ENCODE results near the gene HEPACAM2. TPM values are rescaled to one million over a fixed set of nuclear protein-coding genes. Genes with fewer than 3 reads are reported as not detected.

HEPACAM2 gene
- total and polyA plus RNA-seq, 2 of the 4 experiments (the other 2 are of a cell fraction), result under 0.01 to 0.05 TPM

DNA sequence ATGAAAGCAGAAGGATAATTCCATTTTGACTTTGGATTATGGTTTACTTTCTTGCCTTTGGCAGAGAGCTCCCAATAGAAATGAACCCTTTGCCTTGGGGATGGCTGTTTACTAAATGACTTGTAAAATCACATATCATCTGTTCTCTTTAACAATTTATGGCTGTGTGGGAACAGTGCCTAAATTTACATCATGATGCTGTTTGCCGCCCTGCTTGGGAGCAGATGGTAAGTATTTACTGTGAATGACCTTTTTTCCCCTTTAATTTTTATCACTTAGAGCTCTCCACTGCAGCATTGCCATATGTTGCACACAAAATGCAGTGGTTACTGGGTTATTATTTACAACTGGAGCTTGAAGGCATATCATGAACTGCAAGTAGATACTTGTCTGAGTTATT, 13.4 kb downstream of the HEPACAM2 start:
- Histone ChIP-seq H3K27ac (ENCODE audit: insufficient read depth, low read length) (no peak overlapping the region), H3K18ac (ENCODE audit: low read depth, low read length) (no peak overlapping the region), H3K4me1 (ENCODE audit: control insufficient read depth, insufficient read depth, low read length) (no peaks in the 10 kb centered on the region), H2BK20ac (ENCODE audit: low read depth, low read length) (no peak overlapping the region), H3K23ac (ENCODE audit: low read depth, low read length) (no peak overlapping the region), H3K14ac (replicated peaks; ENCODE audit: low read depth, low read length) (no peak overlapping the region), H2BK15ac (ENCODE audit: low read depth, low read length) (no peak overlapping the region), H2AK9ac (replicated peaks; ENCODE audit: low read depth, low read length, poor library complexity) (no peak overlapping the region), H4K8ac (ENCODE audit: low read depth in 2 of 2, low read length in 2 of 2) (no peak overlapping the region), H3K56ac (ENCODE audit: extremely low read depth, insufficient read depth, low read length) (no peak overlapping the region), H4K20me1 (ENCODE audit: insufficient read depth, low read length) (no peaks in the 10 kb centered on the region), H4K5ac (ENCODE audit: low read depth, low read length) (no peak overlapping the region), H3K9me1 (ENCODE audit: insufficient read depth, low read length) (no peaks in the 10 kb centered on the region), H3K9ac (ENCODE audit: low read depth, low read length) (no peak overlapping the region), H2BK120ac (ENCODE audit: low read depth, low read length) (no peak overlapping the region), H3K4me3 (ENCODE audit: insufficient read depth, low read depth, low read length) (no peak overlapping the region), H3K36me3 (ENCODE audit: control insufficient read depth, insufficient read depth, low read length) (no peaks in the 10 kb centered on the region), H4K91ac (ENCODE audit: insufficient read depth, low read depth, low read length) (no peak overlapping the region), H2BK5ac (ENCODE audit: low read depth, low read length, poor library complexity, severe bottlenecking) (no peak overlapping the region), H2AK5ac (ENCODE audit: low read depth, low read length) (no peak overlapping the region), H3K4ac (ENCODE audit: low read depth, low read length) (no peak overlapping the region), H3K9me3 (ENCODE audit: control insufficient read depth, insufficient read depth, low read length) (no peaks in the 10 kb centered on the region), H3K79me1 (ENCODE audit: low read depth in 1 of 2, low read length in 2 of 2) (no peaks in the 10 kb centered on the region), H3K27me3 (ENCODE audit: control insufficient read depth, insufficient read depth, low read length) (peaks cover 14% of the 10 kb centered on the region), H3K4me2 (ENCODE audit: low read depth, low read length) (no peak overlapping the region), H2AFZ (replicated peaks; ENCODE audit: low read length, poor library complexity) (no peak overlapping the region)
- BruUV-seq (replicated peaks), result no TSS peak
- no peak for DNase-seq
- ChIA-PET CTCF (no interaction called here), POLR2A (ENCODE audit: unreplicated experiment) (no interaction called here)
- ATAC-seq (ENCODE audit: low read depth), result no peak
- TF ChIP-seq MAFK (IDR thresholded peaks at IDR 0.05; ENCODE audit: low read depth, low read length), result no peak
- no peak for TF ChIP-seq SMC3 (IDR thresholded peaks at IDR 0.05; ENCODE audit: low read depth, low read length)
- no peak for TF ChIP-seq MXI1 (IDR thresholded peaks at IDR 0.05; ENCODE audit: borderline replicate concordance, low read depth, low read length)
- TF ChIP-seq RFX5 (IDR thresholded peaks at IDR 0.05; ENCODE audit: low read depth, low read length), result no peak
- no peak for TF ChIP-seq CEBPB (IDR thresholded peaks at IDR 0.05; ENCODE audit: low read depth, low read length)
- no peak for TF ChIP-seq CHD1 (IDR thresholded peaks at IDR 0.05; ENCODE audit: low read depth, low read length)
- TF ChIP-seq, protein P1, sequence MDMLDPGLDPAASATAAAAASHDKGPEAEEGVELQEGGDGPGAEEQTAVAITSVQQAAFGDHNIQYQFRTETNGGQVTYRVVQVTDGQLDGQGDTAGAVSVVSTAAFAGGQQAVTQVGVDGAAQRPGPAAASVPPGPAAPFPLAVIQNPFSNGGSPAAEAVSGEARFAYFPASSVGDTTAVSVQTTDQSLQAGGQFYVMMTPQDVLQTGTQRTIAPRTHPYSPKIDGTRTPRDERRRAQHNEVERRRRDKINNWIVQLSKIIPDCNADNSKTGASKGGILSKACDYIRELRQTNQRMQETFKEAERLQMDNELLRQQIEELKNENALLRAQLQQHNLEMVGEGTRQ (IDR thresholded peaks at IDR 0.05; ENCODE audit: low read depth, low read length), result no peak
- TF ChIP-seq RAD21 (IDR thresholded peaks at IDR 0.05; ENCODE audit: low read length), result no peak
- TF ChIP-seq, protein P2, sequence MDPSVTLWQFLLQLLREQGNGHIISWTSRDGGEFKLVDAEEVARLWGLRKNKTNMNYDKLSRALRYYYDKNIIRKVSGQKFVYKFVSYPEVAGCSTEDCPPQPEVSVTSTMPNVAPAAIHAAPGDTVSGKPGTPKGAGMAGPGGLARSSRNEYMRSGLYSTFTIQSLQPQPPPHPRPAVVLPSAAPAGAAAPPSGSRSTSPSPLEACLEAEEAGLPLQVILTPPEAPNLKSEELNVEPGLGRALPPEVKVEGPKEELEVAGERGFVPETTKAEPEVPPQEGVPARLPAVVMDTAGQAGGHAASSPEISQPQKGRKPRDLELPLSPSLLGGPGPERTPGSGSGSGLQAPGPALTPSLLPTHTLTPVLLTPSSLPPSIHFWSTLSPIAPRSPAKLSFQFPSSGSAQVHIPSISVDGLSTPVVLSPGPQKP (IDR thresholded peaks at IDR 0.05; ENCODE audit: borderline replicate concordance, low read depth, low read length), result no peak
- no peak for TF ChIP-seq BHLHE40 (IDR thresholded peaks at IDR 0.05; ENCODE audit: low read depth, low read length)
- TF ChIP-seq RCOR1 (IDR thresholded peaks at IDR 0.05; ENCODE audit: insufficient replicate concordance, low read length), result no peak
- no peak for TF ChIP-seq NFE2L2 (IDR thresholded peaks at IDR 0.05; ENCODE audit: low read depth, low read length)
- no peak for TF ChIP-seq POLR2A (IDR thresholded peaks at IDR 0.05; ENCODE audit: low read depth, low read length)
- TF ChIP-seq, protein P3, sequence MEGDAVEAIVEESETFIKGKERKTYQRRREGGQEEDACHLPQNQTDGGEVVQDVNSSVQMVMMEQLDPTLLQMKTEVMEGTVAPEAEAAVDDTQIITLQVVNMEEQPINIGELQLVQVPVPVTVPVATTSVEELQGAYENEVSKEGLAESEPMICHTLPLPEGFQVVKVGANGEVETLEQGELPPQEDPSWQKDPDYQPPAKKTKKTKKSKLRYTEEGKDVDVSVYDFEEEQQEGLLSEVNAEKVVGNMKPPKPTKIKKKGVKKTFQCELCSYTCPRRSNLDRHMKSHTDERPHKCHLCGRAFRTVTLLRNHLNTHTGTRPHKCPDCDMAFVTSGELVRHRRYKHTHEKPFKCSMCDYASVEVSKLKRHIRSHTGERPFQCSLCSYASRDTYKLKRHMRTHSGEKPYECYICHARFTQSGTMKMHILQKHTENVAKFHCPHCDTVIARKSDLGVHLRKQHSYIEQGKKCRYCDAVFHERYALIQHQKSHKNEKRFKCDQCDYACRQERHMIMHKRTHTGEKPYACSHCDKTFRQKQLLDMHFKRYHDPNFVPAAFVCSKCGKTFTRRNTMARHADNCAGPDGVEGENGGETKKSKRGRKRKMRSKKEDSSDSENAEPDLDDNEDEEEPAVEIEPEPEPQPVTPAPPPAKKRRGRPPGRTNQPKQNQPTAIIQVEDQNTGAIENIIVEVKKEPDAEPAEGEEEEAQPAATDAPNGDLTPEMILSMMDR (conservative IDR thresholded peaks at IDR 0.05; ENCODE audit: low read depth, low read length), result no peak
- TF ChIP-seq MAZ (IDR thresholded peaks at IDR 0.05; ENCODE audit: borderline replicate concordance, low read depth, low read length), result no peak
- no CpG with 5 or more reads among the region's 1 CpG for WGBS, 2 experiments (ENCODE audit: extremely low coverage in 2 of 2, insufficient read length in 1 of 2)
- dilution Hi-C loops (cut with HindIII; ENCODE audit: low sequenced_read_pairs, unreplicated experiment), result no loop called here
- in situ Hi-C loops (cut with MboI; ENCODE audit: low sequenced_read_pairs), result no loop called here
- intact Hi-C loops (cut with micrococcal nuclease), result no loop called here

Measured in IMR-90 (cell line).